H9 (cell line): ENCODE results near the gene SYT2. TPM values are rescaled to one million over a fixed set of nuclear protein-coding genes. Genes with fewer than 3 reads are reported as not detected.
"Not testable (repeated sequence)": the region's sequence is repeated elsewhere in the genome, so short reads cannot be mapped to it uniquely, and the experiment has no call there.

Experiments
- DNase-seq: peaks from one replicate; pipeline ENCODE4 v3.0.0-alpha.2; 2017
- H2AFZ ChIP-seq: one replicate; pipeline ENCODE4 v1.6.1; 2013; ENCODE audit warnings: mild to moderate bottlenecking, low read length, control low read depth, moderate library complexity
- H2AK5ac ChIP-seq: 2 replicates; pipeline ENCODE4 v1.6.1; 2013; ENCODE audit warnings: low read length, control low read depth, mixed read lengths; ENCODE audit not compliant: insufficient read length
- H2BK120ac ChIP-seq: one replicate; pipeline ENCODE4 v1.6.1; 2013; ENCODE audit warnings: low read depth, mild to moderate bottlenecking, low read length, control low read depth, inconsistent platforms; ENCODE audit not compliant: poor library complexity, severe bottlenecking
- H2BK12ac ChIP-seq: 2 replicates; pipeline ENCODE4 v1.6.1; 2013; ENCODE audit warnings: low read length, control low read depth, mixed read lengths, low read depth; ENCODE audit not compliant: insufficient read length
- H2BK15ac ChIP-seq: 2 replicates; pipeline ENCODE4 v1.6.1; 2013; ENCODE audit warnings: low read depth, low read length, control low read depth
- H2BK20ac ChIP-seq: one replicate; pipeline ENCODE4 v1.6.1; 2013; ENCODE audit warnings: low read depth, mild to moderate bottlenecking, low read length, control low read depth, inconsistent platforms; ENCODE audit not compliant: poor library complexity, severe bottlenecking
- H2BK5ac ChIP-seq: 2 replicates; pipeline ENCODE4 v1.6.1; 2013; ENCODE audit warnings: low read length, control low read depth, mixed read lengths; ENCODE audit not compliant: insufficient read length
- H3K14ac ChIP-seq: 2 replicates; pipeline ENCODE4 v1.6.1; 2013; ENCODE audit warnings: low read length, control low read depth; ENCODE audit not compliant: insufficient read depth
- H3K18ac ChIP-seq: 2 replicates; pipeline ENCODE4 v1.6.1; 2013; ENCODE audit warnings: low read depth, mild to moderate bottlenecking, mixed read lengths, low read length, control low read depth; ENCODE audit not compliant: insufficient read length
- H3K23ac ChIP-seq: 2 replicates; pipeline ENCODE4 v1.6.1; 2013; ENCODE audit warnings: low read length, control low read depth, mixed read lengths, low read depth; ENCODE audit not compliant: insufficient read length
- H3K23me2 ChIP-seq: 2 replicates; pipeline ENCODE4 v1.6.1; 2013; ENCODE audit warnings: low read depth, mild to moderate bottlenecking, mixed read lengths, low read length, control low read depth; ENCODE audit not compliant: insufficient read length, poor library complexity, severe bottlenecking
- H3K27ac ChIP-seq: 2 replicates; pipeline ENCODE4 v1.5.1; 2013; ENCODE audit warnings: low read length, control low read depth, mixed read lengths, low read depth; ENCODE audit not compliant: insufficient read length
- H3K27me3 ChIP-seq: 2 replicates; pipeline ENCODE4 v1.6.1; 2013; ENCODE audit warnings: low read length, control low read depth, inconsistent platforms; ENCODE audit not compliant: insufficient read depth
- H3K4ac ChIP-seq: 2 replicates; pipeline ENCODE4 v1.6.1; 2013; ENCODE audit warnings: low read depth, mild to moderate bottlenecking, control low read depth, inconsistent platforms, low read length, moderate library complexity
- H3K4me1 ChIP-seq: 2 replicates; pipeline ENCODE4 v1.6.1; 2013; ENCODE audit warnings: low read length, control low read depth, inconsistent platforms; ENCODE audit not compliant: insufficient read depth
- H3K4me2 ChIP-seq: 2 replicates; pipeline ENCODE4 v1.6.1; 2013; ENCODE audit warnings: low read length, control low read depth, mixed read lengths; ENCODE audit not compliant: insufficient read length, insufficient read depth
- H3K56ac ChIP-seq: 2 replicates; pipeline ENCODE4 v1.6.1; 2013; ENCODE audit warnings: low read depth, mild to moderate bottlenecking, mixed read lengths, low read length, control low read depth; ENCODE audit not compliant: insufficient read length
- H3K79me1 ChIP-seq: 2 replicates; pipeline ENCODE4 v1.6.1; 2013; ENCODE audit warnings: low read depth, mild to moderate bottlenecking, moderate library complexity, low read length, control low read depth, inconsistent platforms; ENCODE audit not compliant: insufficient read depth, poor library complexity, severe bottlenecking
- H3K79me2 ChIP-seq: 2 replicates; pipeline ENCODE4 v1.6.1; 2013; ENCODE audit warnings: low read length, control low read depth, inconsistent platforms; ENCODE audit not compliant: insufficient read depth
- H3K9ac ChIP-seq: 2 replicates; pipeline ENCODE4 v1.6.1; 2013; ENCODE audit warnings: low read length, control low read depth, mixed read lengths; ENCODE audit not compliant: insufficient read length; ENCODE audit errors: extremely low read depth
- H3K9me3 ChIP-seq: one replicate; pipeline ENCODE4 v1.6.1; 2013; ENCODE audit warnings: low read depth, low read length, inconsistent platforms; ENCODE audit not compliant: control insufficient read depth
- H3T11ph ChIP-seq: one replicate; pipeline ENCODE4 v1.6.1; 2013; ENCODE audit warnings: mild to moderate bottlenecking, low read length, control low read depth, inconsistent platforms
- H4K20me1 ChIP-seq: one replicate; pipeline ENCODE4 v1.6.1; 2013; ENCODE audit not compliant: control insufficient read depth, insufficient read length, insufficient read depth
- H4K5ac ChIP-seq: 2 replicates; pipeline ENCODE4 v1.6.1; 2013; ENCODE audit warnings: low read depth, mild to moderate bottlenecking, mixed read lengths, low read length, control low read depth; ENCODE audit not compliant: insufficient read length
- H4K8ac ChIP-seq: replicated peaks from 2 replicates; pipeline ENCODE4 v1.6.1; 2013; ENCODE audit warnings: low read length, control low read depth, mixed read lengths, low read depth; ENCODE audit not compliant: insufficient read length
- H4K91ac ChIP-seq: 2 replicates; pipeline ENCODE4 v1.6.1; 2013; ENCODE audit warnings: low read depth, mild to moderate bottlenecking, moderate library complexity, mixed read lengths, low read length, control low read depth; ENCODE audit not compliant: insufficient read length
- H3K27ac Mint-ChIP-seq, 3 experiments: 2 replicates in 2 of 3; 3 replicates in 1 of 3; pipeline ENCODE4 v1.8.0; 2020 to 2021; ENCODE audit warnings: mixed read lengths in 3 of 3, mild to moderate bottlenecking in 1 of 3, moderate library complexity in 1 of 3
- H3K27me3 Mint-ChIP-seq: 2 replicates; pipeline ENCODE4 v1.8.0; 2021; ENCODE audit warnings: low read depth, mild to moderate bottlenecking, moderate library complexity, mixed read lengths
- H3K36me3 Mint-ChIP-seq, 3 experiments: 2 replicates in 2 of 3; 3 replicates in 1 of 3; pipeline ENCODE4 v1.8.0; 2020 to 2021; ENCODE audit warnings: low read depth in 3 of 3, mixed read lengths in 3 of 3; ENCODE audit not compliant: insufficient read depth in 1 of 3
- H3K4me1 Mint-ChIP-seq, 2 experiments: 2 replicates each; pipeline ENCODE4 v1.8.0; 2020; ENCODE audit warnings: mixed read lengths in 2 of 2
- H3K4me3 Mint-ChIP-seq, 2 experiments: 2 replicates in 1 of 2; 3 replicates in 1 of 2; pipeline ENCODE4 v1.8.0; 2020 to 2021; ENCODE audit warnings: mild to moderate bottlenecking in 2 of 2, mixed read lengths in 2 of 2, moderate library complexity in 1 of 2
- H3K9me3 Mint-ChIP-seq, 2 experiments: 2 replicates in 1 of 2; 3 replicates in 1 of 2; pipeline ENCODE4 v1.8.0; 2020; ENCODE audit warnings: mild to moderate bottlenecking in 2 of 2, mixed read lengths in 2 of 2, moderate library complexity in 1 of 2
- CTCF ChIP-seq: fragments of 200-600 bp; sonication (generic); conservative IDR thresholded peaks from 3 replicates; pipeline ENCODE4 v1.8.0; 2021; ENCODE audit warnings: antibody characterized with exemption, mild to moderate bottlenecking
- WGBS: extraction: QIAGEN DNeasy Blood & Tissue Kit; methylation state at CpG from one replicate; pipeline ENCODE4 v1.1.7; 2013; ENCODE audit warnings: missing lambda C conversion rate, low lambda C conversion rate, mixed read lengths; ENCODE audit not compliant: insufficient read length; ENCODE audit errors: extremely low coverage; 5-methylcytosine and 5-hydroxymethylcytosine counted together
- total RNA-seq: library from RNA; stranded (reverse); gene quantifications from 2 replicates; pipeline ENCODE4 v1.2.1, GENCODE V29; 2021

SYT2 gene
- total RNA-seq, 1 experiment from 2014 or later = 3.3 TPM

GRCh38 chr1:202561240-202561639, 149.0 kb downstream of the SYT2 start:
- TF ChIP-seq CTCF = no peak
- no peak overlapping the region for H3K4me2 ChIP-seq
- H2BK12ac ChIP-seq = no peak overlapping the region
- no peaks in the 10 kb centered on the region for H3K27me3 ChIP-seq
- no peaks in the 10 kb centered on the region for H3K79me2 ChIP-seq
- no peak overlapping the region for H4K8ac ChIP-seq
- Mint-ChIP-seq H3K9me3 (no peaks in the 10 kb centered on the region), H3K27ac (no peak overlapping the region), H3K4me1 (peaks cover 27 to 34% of the 10 kb centered on the region in 2 experiments), H3K4me3 (no peak overlapping the region), H3K27me3 (no peaks in the 10 kb centered on the region), H3K36me3 (no peaks in the 10 kb centered on the region; a peak in 1 of 7 replicates)
- H2AFZ ChIP-seq = no peak overlapping the region
- no peak overlapping the region for H2BK20ac ChIP-seq
- H3K4ac ChIP-seq = no peak overlapping the region
- H2AK5ac ChIP-seq = no peak overlapping the region
- H3K14ac ChIP-seq = no peak overlapping the region
- DNase-seq = no peak
- no peak overlapping the region for H3K9ac ChIP-seq
- H3K23me2 ChIP-seq = no peaks in the 10 kb centered on the region
- no peak overlapping the region for H3K18ac ChIP-seq
- no peaks in the 10 kb centered on the region for H3K9me3 ChIP-seq
- peaks cover 4% of the 10 kb centered on the region; the same call in 1 of the 2 replicates for H3K4me1 ChIP-seq
- no peak overlapping the region for H3K56ac ChIP-seq
- no peak overlapping the region for H3K23ac ChIP-seq
- no peak overlapping the region for H2BK15ac ChIP-seq
- no peak overlapping the region for H2BK5ac ChIP-seq
- H3K79me1 ChIP-seq = no peaks in the 10 kb centered on the region
- no peak overlapping the region for H3K27ac ChIP-seq
- no peak overlapping the region for H4K5ac ChIP-seq
- no peak overlapping the region for H2BK120ac ChIP-seq
- H4K20me1 ChIP-seq = no peaks in the 10 kb centered on the region
- no peak overlapping the region for H4K91ac ChIP-seq
- WGBS = no CpG with 5 or more reads among the region's 1 CpG
- no peak overlapping the region for H3T11ph ChIP-seq

GRCh38 chr1:202557662-202558061, 152.6 kb downstream of the SYT2 start:
- Mint-ChIP-seq H3K27ac (peak overlapping the region in 1 of 3 experiments; percentile 23; a peak in 1 of 7 replicates), H3K4me1 (peaks cover 16 to 25% of the 10 kb centered on the region in 2 experiments)
- H3K9me3 Mint-ChIP-seq, H3K9me3 ChIP-seq, H3K23ac ChIP-seq, H2BK5ac ChIP-seq, H3K23me2 ChIP-seq, H3K36me3 Mint-ChIP-seq, H2AFZ ChIP-seq, H2AK5ac ChIP-seq, H3K79me1 ChIP-seq, DNase-seq, H2BK120ac ChIP-seq, H3K14ac ChIP-seq, H3K27me3 ChIP-seq, H4K5ac ChIP-seq, H3K27ac ChIP-seq, H4K8ac ChIP-seq, H3K4me2 ChIP-seq, H3K4me1 ChIP-seq, H4K91ac ChIP-seq, H2BK12ac ChIP-seq, H3T11ph ChIP-seq, H3K56ac ChIP-seq, H3K4ac ChIP-seq, H3K27me3 Mint-ChIP-seq, H2BK15ac ChIP-seq, H4K20me1 ChIP-seq, H2BK20ac ChIP-seq, H3K18ac ChIP-seq, H3K9ac ChIP-seq, H3K4me3 Mint-ChIP-seq, H3K79me2 ChIP-seq: not testable (repeated sequence)
- whole genome bisulfite sequencing = no CpG with 5 or more reads among the region's 1 CpG
